Measurements from ENCODE around the gene DNAJC4. TPM values are rescaled to one million over a fixed set of nuclear protein-coding genes. Genes with fewer than 3 reads are reported as not detected.

The DNAJC4 gene
- total RNA-seq, 1 donor from 2014 or later, result 43.6 TPM

DNA sequence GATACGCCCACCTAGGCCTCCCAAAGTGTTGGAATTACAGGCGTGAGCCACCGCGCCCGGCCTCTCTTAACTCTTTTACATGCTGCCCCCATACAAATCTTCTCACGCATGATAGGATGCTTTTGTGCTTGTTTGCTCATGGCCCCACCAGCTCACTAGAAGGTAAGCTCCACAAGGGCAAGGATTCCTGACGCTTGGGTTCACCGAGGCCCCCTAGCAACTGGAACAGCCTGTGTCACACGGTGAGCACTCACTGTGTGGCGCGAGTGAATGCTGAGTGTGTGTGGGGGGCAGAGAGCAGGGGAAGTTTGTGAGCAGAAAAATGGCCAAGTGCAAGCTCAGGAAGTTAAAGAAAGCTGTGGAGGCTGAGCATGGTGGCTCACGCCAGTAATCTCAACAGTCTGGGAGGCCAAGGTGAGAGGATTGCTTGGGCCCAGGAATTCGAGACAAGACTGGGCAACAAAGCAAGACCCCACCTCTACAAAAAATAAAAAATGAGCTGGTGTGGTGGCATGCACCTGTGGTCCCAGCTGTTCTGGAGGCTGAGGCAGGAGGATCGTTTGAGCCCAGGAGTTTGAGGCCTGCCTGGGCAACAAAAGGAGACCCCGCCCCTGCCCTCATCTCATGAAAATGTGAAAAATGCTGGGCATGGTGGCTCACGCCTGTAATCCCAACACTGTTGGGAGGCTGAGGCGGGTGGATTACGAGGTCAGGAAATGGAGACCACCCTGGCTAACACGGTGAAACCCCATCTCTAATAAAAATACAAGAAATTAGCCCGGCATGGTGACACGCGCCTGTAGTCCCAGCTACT is 51.8 kb downstream of the DNAJC4 start:
- TF ChIP-seq, protein P1, sequence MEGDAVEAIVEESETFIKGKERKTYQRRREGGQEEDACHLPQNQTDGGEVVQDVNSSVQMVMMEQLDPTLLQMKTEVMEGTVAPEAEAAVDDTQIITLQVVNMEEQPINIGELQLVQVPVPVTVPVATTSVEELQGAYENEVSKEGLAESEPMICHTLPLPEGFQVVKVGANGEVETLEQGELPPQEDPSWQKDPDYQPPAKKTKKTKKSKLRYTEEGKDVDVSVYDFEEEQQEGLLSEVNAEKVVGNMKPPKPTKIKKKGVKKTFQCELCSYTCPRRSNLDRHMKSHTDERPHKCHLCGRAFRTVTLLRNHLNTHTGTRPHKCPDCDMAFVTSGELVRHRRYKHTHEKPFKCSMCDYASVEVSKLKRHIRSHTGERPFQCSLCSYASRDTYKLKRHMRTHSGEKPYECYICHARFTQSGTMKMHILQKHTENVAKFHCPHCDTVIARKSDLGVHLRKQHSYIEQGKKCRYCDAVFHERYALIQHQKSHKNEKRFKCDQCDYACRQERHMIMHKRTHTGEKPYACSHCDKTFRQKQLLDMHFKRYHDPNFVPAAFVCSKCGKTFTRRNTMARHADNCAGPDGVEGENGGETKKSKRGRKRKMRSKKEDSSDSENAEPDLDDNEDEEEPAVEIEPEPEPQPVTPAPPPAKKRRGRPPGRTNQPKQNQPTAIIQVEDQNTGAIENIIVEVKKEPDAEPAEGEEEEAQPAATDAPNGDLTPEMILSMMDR (IDR thresholded peaks at IDR 0.05; ENCODE audit: unreplicated experiment), result no peak
- Mint-ChIP-seq H3K27ac (no peak overlapping the region), H3K27me3 (ENCODE audit: low read depth) (no peaks in the 10 kb centered on the region), H3K4me1 (peaks cover 12% of the 10 kb centered on the region), H3K9me3 (no peaks in the 10 kb centered on the region), H3K36me3 (peaks cover 8% of the 10 kb centered on the region), H3K4me3 (no peak overlapping the region)
- DNase-seq (ENCODE audit: low spot score in 2 of 2, unreplicated experiment in 2 of 2), result no peak

DNA sequence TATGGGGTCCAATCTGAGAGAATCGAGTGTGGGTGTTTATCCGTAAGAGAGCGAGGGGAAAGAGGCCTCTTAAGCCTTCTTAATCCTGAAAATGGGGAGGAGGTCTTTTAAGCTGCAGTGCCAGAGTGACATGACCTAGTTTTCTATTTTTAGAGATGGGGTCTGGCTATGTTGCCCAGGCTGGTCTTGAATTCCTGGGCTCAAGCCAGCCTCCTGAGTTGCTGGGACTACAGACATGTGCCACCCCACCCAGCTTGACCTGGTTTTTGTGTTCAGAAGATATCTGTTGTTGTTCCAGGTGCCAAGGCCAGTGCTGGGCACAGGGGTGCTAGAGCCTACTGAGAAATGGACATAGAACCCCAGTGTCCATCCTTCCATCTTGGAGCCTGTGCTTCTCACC is 52.7 kb downstream of the DNAJC4 start:
- H3K27me3 Mint-ChIP-seq (ENCODE audit: low read depth), result no peaks in the 10 kb centered on the region
- H3K4me3 Mint-ChIP-seq, result peak overlapping the region; percentile 82
- TF ChIP-seq, protein P1 (IDR thresholded peaks at IDR 0.05; ENCODE audit: unreplicated experiment), result no peak
- H3K36me3 Mint-ChIP-seq, result peaks cover 8% of the 10 kb centered on the region
- H3K9me3 Mint-ChIP-seq, result no peaks in the 10 kb centered on the region
- H3K27ac Mint-ChIP-seq, result peak overlapping the region; percentile 59
- DNase-seq (ENCODE audit: low spot score in 2 of 2, unreplicated experiment in 2 of 2), result no peak
- peaks cover 13% of the 10 kb centered on the region for H3K4me1 Mint-ChIP-seq

Other genes starting within 250 kb of the DNAJC4 start
- gene OTUB1, start 244.1 kb upstream of the DNAJC4 start, total RNA-seq, result 98.0 to 99.7 TPM (median 98.7 TPM) in 3 replicates
- 7.1 to 7.9 TPM (median 7.3 TPM) in 3 replicates for gene FLRT1, start 194.6 kb upstream of the DNAJC4 start, total RNA-seq
- gene MACROD1, start 64.4 kb upstream of the DNAJC4 start, total RNA-seq, result 39.0 to 44.0 TPM (median 39.4 TPM) in 3 replicates
- 127 to 133 TPM (median 131 TPM) in 3 replicates for gene STIP1, start 44.4 kb upstream of the DNAJC4 start, total RNA-seq
- gene FERMT3, start 23.8 kb upstream of the DNAJC4 start, total RNA-seq, result 4.8 to 8.4 TPM (median 5.9 TPM) in 3 replicates
- 38.9 to 41.1 TPM (median 40.9 TPM) in 3 replicates for gene TRPT1, start 4.4 kb upstream of the DNAJC4 start, total RNA-seq
- 31.9 to 35.6 TPM (median 33.7 TPM) in 3 replicates for gene NUDT22, start 4.3 kb upstream of the DNAJC4 start, total RNA-seq
- gene VEGFB, start 4.0 kb downstream of the DNAJC4 start, total RNA-seq, result 83.2 to 90.1 TPM (median 85.8 TPM) in 3 replicates
- gene FKBP2, start 10.5 kb downstream of the DNAJC4 start, total RNA-seq, result 35.5 to 40.2 TPM (median 36.4 TPM) in 3 replicates
- gene PPP1R14B, start 16.4 kb downstream of the DNAJC4 start, total RNA-seq, result 119 to 131 TPM (median 124 TPM) in 3 replicates
- gene PLCB3, start 21.0 kb downstream of the DNAJC4 start, total RNA-seq, result 34.9 to 35.7 TPM (median 35.7 TPM) in 3 replicates
- 50.2 to 53.1 TPM (median 52.2 TPM) in 3 replicates for gene BAD, start 54.1 kb downstream of the DNAJC4 start, total RNA-seq
- 43.8 to 45.1 TPM (median 44.6 TPM) in 3 replicates for gene GPR137, start 55.3 kb downstream of the DNAJC4 start, total RNA-seq
- 0.22 to 0.58 TPM (median 0.27 TPM) in 3 replicates for gene KCNK4, start 60.8 kb downstream of the DNAJC4 start, total RNA-seq
- 0.47 TPM in 1 of 3 replicates, not detected in the others for gene CATSPERZ, start 69.8 kb downstream of the DNAJC4 start, total RNA-seq
- 23.2 to 26.6 TPM (median 26.4 TPM) in 3 replicates for gene ESRRA, start 75.0 kb downstream of the DNAJC4 start, total RNA-seq
- gene TRMT112, start 87.0 kb downstream of the DNAJC4 start, total RNA-seq, result 178 to 201 TPM (median 184 TPM) in 3 replicates
- gene PRDX5, start 87.6 kb downstream of the DNAJC4 start, total RNA-seq, result 134 to 139 TPM (median 139 TPM) in 3 replicates
- 10.1 to 12.0 TPM (median 11.5 TPM) in 3 replicates for gene CCDC88B, start 109.7 kb downstream of the DNAJC4 start, total RNA-seq
- gene RPS6KA4, start 128.6 kb downstream of the DNAJC4 start, total RNA-seq, result 27.6 to 30.1 TPM (median 30.1 TPM) in 3 replicates

All from mesothelial cell of epicardium (in vitro differentiated cells).